OCI-M1 (cell line): Measurements from ENCODE around the gene CHMP2A.
"Not testable (repeated sequence)": the region's sequence is repeated elsewhere in the genome, so short reads cannot be mapped to it uniquely, and the experiment has no call there.

Experiments
- DNase-seq: peaks from one replicate; lab custom pipeline; 2025; lab: John Stamatoyannopoulos, UW

CHMP2A gene

DNA sequence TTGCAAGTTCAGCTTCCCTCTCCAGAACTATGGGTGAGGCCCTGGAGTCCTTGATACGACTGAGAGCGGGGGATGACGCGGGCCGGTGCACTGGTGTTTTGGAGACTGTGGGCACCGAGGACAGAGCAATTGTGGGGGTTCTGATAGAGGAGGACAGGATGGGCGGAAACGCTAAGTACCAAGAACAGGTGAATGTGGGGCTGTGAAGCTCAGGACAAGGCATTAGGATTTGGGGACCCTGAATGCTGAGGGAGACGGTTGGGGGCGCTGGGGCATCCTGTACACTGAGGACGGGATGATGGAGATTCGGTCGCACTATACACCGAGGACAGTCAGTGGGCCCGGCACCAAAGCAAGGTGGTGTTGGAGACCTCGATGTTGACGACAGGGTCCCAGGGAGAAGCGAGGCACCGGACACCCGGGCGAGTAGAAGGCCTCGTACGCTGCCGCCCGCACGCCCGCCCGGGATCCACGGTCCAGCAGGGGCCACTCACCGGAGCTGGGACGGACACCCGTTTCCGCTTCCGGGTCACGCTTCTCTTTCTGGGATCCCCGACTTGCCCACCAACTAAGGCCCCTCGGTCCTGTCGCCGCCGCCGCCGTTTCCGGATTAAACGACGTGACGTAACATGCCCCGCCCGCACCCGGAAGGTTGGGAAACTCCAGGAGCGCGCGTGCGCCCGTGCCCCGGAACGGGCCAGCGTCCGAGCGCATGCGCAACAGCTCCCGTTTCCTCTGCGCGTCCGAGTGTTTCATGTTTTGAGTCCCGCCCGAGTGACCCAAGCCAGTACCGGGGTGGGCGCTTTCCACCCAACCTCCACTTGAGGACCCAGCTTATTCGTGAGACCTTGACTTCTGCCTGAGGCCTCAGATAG is at the start of gene CHMP2A:
Gene CHMP2A (minus strand): TSS at position 612 of the 875 bp plus-strand sequence. CDS start 893 bp downstream, outside the sequence.
- no peak for DNase-seq

- DNase-seq: no peak
Measured at GRCh38 chr19:58586133-58586765, 31.3 kb upstream of the CHMP2A start.

DNA sequence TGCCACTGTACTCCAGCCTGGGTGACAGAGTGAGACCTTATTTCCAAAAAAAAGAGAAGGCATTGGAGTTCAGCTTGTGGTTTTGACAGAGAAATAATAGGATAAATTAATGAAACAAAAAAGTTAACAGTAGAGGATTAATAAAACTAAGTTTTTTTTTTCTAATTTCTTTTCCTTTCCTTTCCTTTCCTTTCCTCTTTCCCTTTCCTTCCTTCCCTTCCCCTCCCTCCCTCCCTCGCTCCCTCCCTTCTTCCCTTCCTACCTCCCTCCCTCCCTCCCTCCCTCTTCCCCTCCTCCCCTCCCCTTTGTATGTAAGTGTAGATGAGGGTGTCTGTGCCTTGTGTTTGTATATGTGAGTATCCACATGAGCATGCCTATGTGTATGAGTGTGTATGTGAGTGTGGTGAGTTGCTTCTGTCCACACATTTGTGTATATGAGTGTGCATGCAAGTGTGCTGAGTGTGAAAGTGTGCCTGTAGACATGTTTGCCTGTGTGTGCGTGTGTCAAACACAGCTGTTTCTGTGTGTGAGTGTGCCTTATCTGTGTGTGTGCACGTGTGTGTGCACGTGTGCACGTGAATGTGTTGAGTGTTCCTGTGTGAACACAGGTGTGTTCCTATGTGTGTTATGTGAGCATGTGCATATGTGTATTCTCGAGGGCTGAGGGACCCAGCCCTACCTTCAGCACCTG is 30.7 kb upstream of the CHMP2A start:
- no peak for DNase-seq

DNA sequence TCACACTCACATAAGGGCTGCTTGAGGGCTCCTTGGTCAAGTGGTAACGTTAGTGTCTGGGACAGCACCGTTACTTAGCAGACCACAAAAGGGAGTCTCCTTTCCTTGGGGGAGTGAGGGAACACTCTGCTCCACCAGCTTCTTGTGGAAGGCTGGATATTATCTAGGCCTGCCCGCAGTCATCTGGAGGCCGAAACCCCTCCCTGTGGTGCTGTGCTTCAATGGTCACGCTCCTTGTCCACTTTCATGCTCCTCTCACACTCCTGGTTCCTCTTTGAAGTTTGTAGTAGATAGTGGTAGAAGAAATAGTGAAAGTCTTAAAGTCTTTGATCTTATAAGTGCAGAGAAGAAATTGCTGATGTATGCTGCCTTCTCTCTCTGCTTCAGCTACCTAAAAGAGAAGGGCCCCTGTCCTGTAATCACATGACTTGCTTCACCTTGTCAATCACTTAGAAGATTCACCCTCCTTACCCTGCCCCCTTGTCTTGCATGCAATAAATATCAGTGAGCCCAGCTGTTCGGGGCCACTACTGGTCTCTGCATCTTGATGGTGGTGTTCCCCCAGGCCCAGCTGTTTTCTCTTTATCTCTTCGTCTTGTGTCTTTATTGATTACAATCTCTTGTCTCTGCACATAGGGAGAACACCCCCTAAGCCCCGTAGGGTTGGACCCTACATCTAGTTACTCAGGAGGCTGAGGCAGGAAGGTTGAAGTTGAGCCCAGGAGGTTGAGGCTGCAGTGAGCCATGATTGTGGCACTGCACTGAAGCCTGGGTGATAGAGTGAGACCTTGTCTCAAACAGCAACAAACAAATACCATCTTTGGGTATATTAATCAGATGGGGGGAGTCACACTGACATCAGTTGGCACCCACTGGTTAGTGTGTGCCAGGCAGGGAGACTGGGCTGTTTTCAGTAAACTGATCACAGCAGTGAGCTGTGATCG is 29.9 kb upstream of the CHMP2A start:
- no peak for DNase-seq

- no peak for DNase-seq
Measured at GRCh38 chr19:58582985-58583384, 28.1 kb upstream of the CHMP2A start.

DNA sequence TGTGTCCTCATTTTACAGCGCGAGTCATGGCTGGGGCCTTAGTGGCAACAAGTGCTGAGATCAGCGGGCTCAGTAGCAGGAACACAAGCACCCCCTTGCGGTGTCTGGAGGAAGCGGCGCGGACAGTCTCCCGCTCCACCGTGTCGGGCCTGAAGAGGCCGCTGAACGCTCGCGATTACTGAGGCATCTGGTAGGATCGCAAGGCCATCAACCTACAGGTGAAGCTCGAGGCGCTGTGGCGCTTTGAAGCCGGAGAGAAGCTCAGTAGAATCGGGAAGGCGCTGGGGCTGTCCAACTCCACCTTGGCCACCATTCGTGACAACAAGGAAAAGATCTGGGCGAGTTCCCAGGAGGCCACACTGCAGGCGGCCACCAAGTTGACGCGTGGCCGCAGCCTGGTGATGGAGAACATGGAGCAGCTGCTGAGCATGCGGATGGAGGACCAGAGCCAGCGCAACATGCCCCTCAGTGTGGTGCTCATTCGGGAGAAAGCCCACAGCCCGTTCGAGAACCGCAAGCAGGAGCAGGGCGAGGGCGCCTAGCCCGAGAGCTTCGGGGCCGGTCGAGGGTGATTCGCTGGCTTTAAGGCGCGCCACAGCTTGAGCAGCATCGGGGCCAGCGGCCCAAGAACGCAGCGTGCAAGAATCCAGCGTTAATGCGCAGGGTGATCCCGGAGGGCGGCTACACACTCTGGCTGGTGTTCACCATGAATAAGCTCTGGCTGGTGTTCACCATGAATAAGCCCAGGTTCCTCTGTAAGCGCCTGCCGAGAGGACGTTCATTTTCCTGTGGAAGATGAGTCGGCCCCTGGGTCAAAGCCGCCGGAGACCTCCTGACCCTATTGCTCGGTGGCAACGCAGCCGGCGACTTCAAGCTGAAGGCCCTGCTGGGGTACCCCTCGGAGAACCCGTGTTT is 26.6 kb upstream of the CHMP2A start:
- DNase-seq: no peak

GRCh38 chr19:58579473-58580142 is 24.7 kb upstream of the CHMP2A start:
- DNase-seq: no peak

DNA sequence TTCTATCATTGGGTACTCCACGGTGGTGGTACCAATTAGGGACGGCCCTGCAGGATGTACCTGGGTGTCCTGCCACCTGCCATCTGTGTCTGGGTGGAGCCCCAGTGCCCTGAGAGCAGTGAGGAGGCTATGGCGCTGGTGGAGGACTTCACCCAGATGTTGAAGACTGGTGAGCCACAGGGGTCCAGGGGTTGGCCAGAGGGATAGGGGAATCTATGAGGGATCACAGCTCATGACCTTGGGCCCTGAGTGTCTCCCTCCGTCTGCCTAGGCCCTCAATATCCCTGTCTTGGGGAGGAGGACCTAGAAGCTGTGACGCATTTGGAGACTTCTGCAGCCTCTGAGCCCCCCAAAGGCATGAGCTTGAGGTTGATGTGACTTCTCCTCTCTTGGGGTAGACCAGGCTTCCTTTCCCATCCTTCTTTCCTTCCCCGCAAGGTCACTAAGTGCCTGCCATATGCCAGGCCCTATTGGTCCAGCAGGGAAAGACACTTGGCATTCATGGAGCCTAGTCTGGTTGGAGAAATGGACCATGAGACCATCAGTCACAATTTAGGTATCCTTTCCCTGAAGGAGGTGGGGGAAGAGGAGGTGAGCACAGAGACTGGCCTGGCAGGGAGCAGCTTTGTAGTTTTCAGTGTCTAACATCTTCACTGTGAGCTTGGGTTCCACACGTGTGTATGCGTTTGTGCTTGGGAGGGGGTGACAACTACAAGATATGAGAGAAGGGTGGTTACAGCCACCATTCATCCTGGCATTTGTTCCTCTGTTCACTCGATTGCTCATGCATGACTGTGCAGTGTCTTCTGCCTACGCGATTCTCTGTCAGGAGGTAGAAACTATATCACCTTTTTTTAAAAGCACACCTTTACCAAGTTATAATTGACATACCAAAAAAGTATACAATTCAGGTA is 23.4 kb upstream of the CHMP2A start:
- no peak for DNase-seq

DNA sequence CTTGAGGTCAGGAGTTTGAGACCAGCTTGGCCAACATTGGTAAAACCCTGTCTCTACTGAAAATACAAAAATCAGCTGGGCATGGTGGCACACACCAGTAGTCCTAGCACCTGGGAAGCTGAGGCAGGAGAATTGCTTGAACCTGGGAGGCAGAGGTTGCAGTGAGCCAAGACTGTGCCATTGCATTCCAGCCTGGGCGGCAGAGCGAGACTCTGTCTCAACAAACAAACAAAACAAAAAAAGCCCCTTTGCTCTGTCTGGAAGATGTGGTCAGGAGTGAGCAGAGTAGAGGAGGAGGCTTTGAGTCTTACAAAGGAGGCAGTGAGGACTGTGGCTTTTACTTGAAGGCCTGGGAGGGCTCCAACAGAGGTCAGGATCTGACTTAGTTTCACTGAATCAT is 22.7 kb upstream of the CHMP2A start:
- DNase-seq: not testable (repeated sequence)

GRCh38 chr19:58575183-58576041 is 20.5 kb upstream of the CHMP2A start:
- no peak for DNase-seq

DNA sequence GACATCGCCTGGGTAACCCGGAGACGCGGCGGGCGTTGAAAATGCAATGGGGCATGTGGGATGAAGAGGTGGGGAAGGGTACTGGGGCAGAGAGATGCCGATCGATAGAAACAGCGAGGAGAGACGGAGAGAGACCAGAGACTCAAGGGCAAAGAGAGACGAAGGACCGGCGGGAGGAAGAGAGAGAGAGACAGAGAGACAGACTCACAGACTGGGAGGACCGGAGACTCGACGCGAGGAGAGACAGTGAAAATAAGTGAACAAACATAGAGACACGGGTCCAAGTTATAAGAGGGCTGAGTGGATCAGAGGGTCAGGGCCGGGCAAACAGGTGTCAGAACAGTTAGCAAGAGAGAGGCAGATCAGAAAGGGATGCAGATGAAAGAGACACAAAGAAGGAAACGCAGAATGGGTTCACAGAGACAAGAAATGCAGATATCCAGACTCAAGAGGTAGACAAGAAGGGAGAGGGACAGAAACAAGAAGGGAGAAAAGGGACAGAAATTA is 18.8 kb upstream of the CHMP2A start:
- DNase-seq: no peak

- DNase-seq: no peak
Measured at GRCh38 chr19:58572818-58573657, 18.1 kb upstream of the CHMP2A start, which contains the start of gene MZF1. MZF1 (minus strand) TSS chr19:58573335; CDS start chr19:58571389, 1,946 bp downstream.

DNA sequence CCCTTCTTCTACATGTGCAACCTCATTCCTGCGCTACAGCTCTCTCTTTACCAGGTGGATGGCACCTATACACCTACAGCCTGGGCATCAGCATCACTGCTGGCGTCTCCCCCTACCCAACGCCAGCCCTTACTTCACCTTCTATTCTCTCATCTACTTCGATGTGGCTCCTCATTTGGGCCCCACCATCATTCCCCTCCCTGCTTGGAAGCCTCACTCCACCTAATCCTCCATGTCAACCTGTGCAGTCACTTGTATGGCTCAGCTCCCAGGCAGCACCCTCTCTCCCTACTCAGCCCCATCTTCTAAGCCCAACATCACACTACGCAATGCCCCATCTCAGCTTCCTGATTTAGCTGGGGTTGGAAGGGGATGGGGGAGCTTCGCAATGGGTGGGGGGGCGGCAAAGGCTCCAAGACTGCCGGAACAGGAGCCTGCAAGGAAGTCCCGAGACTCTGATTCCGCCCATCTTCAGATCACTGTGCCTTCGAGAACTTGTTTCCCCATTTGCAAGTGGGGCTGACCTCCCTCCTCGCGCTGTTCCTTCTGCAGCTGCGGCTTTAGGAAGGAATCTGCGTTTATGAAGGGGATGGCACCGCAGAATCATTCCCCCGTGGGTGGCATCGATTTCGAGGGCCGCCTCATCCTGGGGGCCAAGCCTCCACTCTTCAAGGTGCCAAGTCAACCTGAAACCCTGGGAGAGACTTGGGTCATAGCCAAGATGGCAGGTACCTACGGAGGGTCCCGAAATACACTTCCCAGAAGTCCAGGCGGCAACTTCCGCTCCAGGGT is 17.3 kb upstream of the CHMP2A start:
- DNase-seq: no peak

DNA sequence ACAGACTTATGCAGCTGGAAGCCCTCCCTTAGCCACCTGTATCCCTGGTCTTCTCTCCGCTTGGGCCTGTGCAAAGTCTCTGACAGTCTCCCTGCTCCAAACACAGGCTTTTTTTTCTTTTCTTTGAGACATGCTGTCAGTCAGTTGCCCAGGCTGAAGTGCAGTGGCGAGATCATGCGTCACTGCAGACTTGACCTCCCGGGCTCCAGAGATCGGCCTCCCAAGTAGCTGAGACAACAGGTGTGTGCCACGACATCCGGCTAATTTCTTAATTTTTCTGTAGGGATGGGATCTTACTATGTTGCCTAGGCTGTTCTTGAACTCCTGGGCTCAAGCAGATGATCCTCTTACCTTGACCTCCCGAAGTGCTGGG is 16.7 kb upstream of the CHMP2A start:
- DNase-seq: no peak

GRCh38 chr19:58570770-58571574 is 16.1 kb upstream of the CHMP2A start:
- DNase-seq: no peak
